GM12878 (cell line): ENCODE results near the gene EPHA10. TPM values are rescaled to one million over a fixed set of nuclear protein-coding genes. Genes with fewer than 3 reads are reported as not detected.

ENCODE experiments used
- KAT2A ChIP-seq: conservative IDR thresholded peaks from 2 replicates; pipeline ENCODE4 v1.6.1; 2011; ENCODE audit warnings: low read depth, low read length; ENCODE audit not compliant: control insufficient read depth
- PAX5 ChIP-seq: IDR thresholded peaks from 2 replicates; pipeline ENCODE4 v1.6.1; 2011; ENCODE audit warnings: low read depth, low read length, borderline replicate concordance
- ZNF207 ChIP-seq: fragments of 450-650 bp; IDR thresholded peaks from 2 replicates; pipeline ENCODE4 v1.6.1; 2014; ENCODE audit warnings: antibody characterized with exemption, mild to moderate bottlenecking, borderline replicate concordance
- ZNF24 ChIP-seq: fragments of 450-650 bp; IDR thresholded peaks from 2 replicates; pipeline ENCODE4 v1.6.1; 2017; ENCODE audit warnings: antibody characterized with exemption, mild to moderate bottlenecking
- polyA plus RNA-seq, 11 experiments: library from polyadenylated mRNA; depleted of rRNA in 4 of 11; unstranded in 6 of 11; stranded (reverse) in 5 of 11; fragments of >200 nt; fragmentation: Nextera tagmentation in 4 of 11; fragmentation: Illumina TruSeq in 1 of 11; extraction: Ambion mirVana in 4 of 11; extraction: Trizol in 1 of 11; gene quantifications; 1 replicate in 1 of 11; 2 replicates in 10 of 11; pipeline versions ENCODE4 v1.2.1 to v1.2.3, GENCODE V29; 2011 to 2016; ENCODE audit warnings: inconsistent platforms in 2 of 11, missing spikeins in 2 of 11, low read depth in 1 of 11
- total RNA-seq, 4 experiments: library from RNA; depleted of rRNA in 3 of 4; stranded (reverse); fragments of >200 nt in 3 of 4; fragmentation: Illumina TruSeq in 1 of 4; extraction: Trizol in 1 of 4; gene quantifications; 2 replicates each; pipeline versions ENCODE4 v1.2.1 to v1.2.3, GENCODE V29; 2013 to 2021
- TF ChIP-seq, protein P1 (sequence below): fragments of 450-650 bp; IDR thresholded peaks from 2 replicates; pipeline ENCODE4 v1.6.1; 2018; ENCODE audit warnings: borderline replicate concordance, mild to moderate bottlenecking; ENCODE audit not compliant: partially characterized antibody
- TF ChIP-seq, protein P2 (sequence below): fragments of 150-350 bp; IDR thresholded peaks from 2 replicates; pipeline ENCODE4 v1.6.1; 2016; ENCODE audit warnings: low read depth, low read length

Gene EPHA10
- total and polyA plus RNA-seq, 10 of the 15 experiments (the other 5 are each of a cell fraction or from before 2014, with no cell fraction given), result 0.05 to 0.06 TPM; not detected in 8

DNA sequence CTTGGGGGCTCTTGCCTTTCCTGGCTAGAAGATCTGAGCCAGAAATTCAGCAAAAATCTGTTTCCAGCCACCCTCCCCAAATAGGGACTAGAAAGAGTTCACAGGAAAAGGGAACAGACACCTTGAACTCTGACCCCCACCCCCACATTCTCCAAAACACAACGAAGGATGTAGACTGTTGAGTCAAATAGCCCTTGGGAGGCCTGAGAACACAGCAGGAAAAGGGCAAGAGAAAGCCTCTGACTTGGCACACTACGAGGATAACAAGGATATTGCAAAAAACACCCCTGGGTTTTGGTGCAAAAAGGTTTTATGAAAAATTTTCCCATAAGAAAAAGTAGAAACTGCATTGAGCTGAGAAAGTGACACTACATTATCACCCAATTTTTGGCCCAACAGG lies 45.0 kb upstream of the EPHA10 start (continued):
- TF ChIP-seq, protein P1, sequence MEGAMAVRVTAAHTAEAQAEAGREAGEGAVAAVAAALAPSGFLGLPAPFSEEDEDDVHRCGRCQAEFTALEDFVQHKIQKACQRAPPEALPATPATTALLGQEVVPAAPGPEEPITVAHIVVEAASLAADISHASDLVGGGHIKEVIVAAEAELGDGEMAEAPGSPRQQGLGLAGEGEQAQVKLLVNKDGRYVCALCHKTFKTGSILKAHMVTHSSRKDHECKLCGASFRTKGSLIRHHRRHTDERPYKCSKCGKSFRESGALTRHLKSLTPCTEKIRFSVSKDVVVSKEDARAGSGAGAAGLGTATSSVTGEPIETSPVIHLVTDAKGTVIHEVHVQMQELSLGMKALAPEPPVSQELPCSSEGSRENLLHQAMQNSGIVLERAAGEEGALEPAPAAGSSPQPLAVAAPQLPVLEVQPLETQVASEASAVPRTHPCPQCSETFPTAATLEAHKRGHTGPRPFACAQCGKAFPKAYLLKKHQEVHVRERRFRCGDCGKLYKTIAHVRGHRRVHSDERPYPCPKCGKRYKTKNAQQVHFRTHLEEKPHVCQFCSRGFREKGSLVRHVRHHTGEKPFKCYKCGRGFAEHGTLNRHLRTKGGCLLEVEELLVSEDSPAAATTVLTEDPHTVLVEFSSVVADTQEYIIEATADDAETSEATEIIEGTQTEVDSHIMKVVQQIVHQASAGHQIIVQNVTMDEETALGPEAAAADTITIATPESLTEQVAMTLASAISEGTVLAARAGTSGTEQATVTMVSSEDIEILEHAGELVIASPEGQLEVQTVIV, result no peak
- TF ChIP-seq ZNF24, result no peak
- TF ChIP-seq KAT2A, result no peak
- TF ChIP-seq, protein P2, sequence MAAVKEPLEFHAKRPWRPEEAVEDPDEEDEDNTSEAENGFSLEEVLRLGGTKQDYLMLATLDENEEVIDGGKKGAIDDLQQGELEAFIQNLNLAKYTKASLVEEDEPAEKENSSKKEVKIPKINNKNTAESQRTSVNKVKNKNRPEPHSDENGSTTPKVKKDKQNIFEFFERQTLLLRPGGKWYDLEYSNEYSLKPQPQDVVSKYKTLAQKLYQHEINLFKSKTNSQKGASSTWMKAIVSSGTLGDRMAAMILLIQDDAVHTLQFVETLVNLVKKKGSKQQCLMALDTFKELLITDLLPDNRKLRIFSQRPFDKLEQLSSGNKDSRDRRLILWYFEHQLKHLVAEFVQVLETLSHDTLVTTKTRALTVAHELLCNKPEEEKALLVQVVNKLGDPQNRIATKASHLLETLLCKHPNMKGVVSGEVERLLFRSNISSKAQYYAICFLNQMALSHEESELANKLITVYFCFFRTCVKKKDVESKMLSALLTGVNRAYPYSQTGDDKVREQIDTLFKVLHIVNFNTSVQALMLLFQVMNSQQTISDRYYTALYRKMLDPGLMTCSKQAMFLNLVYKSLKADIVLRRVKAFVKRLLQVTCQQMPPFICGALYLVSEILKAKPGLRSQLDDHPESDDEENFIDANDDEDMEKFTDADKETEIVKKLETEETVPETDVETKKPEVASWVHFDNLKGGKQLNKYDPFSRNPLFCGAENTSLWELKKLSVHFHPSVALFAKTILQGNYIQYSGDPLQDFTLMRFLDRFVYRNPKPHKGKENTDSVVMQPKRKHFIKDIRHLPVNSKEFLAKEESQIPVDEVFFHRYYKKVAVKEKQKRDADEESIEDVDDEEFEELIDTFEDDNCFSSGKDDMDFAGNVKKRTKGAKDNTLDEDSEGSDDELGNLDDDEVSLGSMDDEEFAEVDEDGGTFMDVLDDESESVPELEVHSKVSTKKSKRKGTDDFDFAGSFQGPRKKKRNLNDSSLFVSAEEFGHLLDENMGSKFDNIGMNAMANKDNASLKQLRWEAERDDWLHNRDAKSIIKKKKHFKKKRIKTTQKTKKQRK, result no peak
- TF ChIP-seq PAX5, result no peak
- no peak for TF ChIP-seq ZNF207
- TF ChIP-seq, all 136 proteins: peak for 0
